Globus pallidus (tissue), 1 donor: Measurements from ENCODE around the gene TSPAN31.
"Not testable (repeated sequence)": the region's sequence is repeated elsewhere in the genome, so short reads cannot be mapped to it uniquely, and the experiment has no call there.

Source experiments
- DNase-seq: peaks from one replicate; pipeline ENCODE4 v3.0.0-alpha.2; 2015; ENCODE audit warnings: low spot score

TSPAN31 gene

GRCh38 chr12:57744777-57745484, at the start of gene TSPAN31:
TSPAN31 (plus strand) TSS chr12:57745039; CDS start chr12:57745155, 116 bp downstream.
- peak; percentile 98 for DNase-seq

DNA sequence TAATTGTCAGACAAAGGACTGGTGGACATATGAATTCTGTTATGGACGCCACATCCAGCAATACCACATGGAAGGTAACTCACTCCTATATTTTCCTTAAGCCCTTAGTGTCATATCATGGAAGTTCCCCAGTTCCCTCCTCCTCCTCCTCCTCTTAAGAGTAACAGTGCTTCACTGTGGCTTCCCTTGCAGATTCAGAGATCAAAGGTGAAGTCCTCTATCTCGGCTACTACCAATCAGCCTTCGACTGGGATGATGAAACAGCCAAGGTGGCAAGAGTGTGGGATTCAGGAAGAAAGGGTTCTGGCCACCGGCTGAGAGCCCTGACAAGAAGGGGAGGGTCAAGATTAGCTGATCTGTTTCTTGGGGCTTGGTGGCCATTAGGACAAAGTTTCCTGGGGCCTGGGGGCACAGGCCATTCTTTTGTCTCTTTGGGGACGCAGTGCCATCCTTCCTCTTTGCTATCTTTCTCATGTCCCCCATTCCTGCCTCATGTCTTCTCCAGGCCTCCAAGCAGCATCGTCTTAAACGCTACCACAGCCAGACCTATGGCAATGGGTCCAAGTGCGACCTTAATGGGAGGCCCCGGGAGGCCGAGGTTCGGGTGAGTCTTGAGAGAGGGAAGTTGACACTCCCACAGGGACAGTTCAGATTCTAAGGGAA, 48.9 kb upstream of the TSPAN31 start:
- no peak for DNase-seq

- DNase-seq = no peak
These were observed 47.8 kb upstream of the TSPAN31 start for GRCh38 chr12:57697076-57697475.

DNA sequence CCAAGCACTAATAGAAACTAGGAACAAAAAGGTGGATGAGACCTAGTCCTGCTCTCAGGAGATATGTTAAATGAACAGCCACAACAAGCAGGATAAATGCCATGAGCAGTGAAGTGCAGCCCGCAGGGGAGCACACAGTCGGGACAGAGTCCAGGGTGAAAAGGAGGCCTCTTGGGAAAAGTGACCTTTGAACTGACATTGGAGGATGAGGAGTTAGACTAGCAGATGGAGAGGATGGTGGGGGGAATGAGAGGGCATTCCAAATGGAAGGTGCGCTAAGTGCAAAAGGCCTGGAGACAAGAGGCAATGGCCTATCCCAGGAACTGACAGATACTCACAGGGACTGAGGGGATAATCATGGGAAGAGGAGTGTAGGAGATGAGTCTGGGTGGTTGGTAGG, 46.4 kb upstream of the TSPAN31 start:
- no peak for DNase-seq

GRCh38 chr12:57700317-57700716, 44.5 kb upstream of the TSPAN31 start:
- DNase-seq = no peak

DNA sequence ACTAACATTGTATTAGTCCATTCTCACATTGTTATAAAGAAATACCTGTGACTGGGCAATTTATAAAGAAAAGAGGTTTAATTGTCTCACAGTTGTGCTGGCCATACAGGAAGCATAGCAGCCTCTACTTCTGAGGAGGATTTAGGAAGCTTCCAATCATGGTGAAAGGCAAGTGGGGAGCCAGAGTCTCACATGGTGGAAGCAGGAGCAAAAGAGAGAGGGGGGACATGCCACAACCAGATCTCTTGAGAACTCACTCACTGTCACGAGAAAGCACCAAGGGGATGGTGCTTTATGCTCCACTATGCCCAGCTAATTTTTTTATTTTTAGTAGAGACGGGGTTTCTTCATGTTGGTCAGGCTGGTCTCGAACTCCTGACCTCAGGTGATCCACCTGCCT, 37.6 kb upstream of the TSPAN31 start:
- no peak for DNase-seq

DNA sequence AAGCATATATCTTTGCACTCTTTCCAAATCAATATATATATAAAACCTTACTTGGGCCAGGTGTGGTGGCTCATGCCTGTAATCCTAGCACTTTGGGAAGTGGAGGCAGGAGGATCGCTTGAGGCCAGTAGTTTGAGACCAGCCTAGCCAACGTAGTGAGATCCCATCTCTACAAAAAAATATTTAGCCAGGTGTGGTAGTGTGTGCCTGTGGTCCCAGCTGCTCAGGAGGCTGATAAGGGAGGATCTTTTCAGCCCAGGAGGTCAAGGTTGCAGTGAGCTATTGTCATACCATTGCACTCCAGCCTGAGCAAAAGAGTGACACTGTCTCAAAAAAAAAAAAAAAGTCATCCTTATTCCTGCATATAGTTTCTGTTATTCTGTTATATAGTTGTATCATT, 36.5 kb upstream of the TSPAN31 start:
- no peak for DNase-seq

GRCh38 chr12:57712701-57713100, 32.1 kb upstream of the TSPAN31 start:
- DNase-seq = peak; percentile 50

DNA sequence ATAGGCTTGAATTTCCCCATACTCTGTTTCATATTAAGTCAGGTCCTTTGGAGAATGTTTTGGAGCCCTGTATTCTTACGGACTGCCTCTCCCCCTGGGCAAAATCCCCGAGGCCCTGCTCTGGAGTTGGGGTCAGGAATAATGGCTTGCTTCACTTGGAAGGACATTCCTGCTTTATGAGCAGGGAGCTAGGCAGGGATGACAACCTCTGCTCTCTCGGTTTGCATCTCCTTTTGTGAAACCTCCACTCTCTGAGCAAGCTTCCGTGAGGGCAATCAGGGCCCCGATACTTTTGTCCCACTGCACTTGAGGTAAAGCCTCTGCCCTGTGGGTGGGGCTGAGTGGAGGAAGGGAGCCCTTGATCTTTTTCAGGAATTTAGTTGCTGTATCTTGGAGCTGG, 31.6 kb upstream of the TSPAN31 start:
- DNase-seq = no peak

- not testable (repeated sequence) for DNase-seq
These were observed 29.6 kb upstream of the TSPAN31 start for GRCh38 chr12:57715036-57715748.

DNA sequence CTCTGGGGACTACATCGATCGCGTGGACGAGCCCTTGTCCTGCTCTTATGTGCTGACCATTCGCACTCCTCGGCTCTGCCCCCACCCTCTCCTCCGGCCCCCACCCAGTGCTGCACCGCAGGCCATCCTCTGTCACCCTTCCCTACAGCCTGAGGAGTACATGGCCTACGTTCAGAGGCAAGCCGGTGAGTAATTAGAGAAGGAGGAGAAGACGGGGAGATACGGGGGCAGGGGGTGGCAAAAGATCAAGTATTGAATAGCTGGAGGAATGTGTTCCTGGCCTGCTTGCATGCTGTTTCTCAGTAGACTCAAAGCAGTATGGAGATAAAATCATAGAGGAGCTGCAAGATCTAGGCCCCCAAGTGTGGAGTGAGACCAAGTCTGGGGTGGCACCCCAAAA, 29.1 kb upstream of the TSPAN31 start:
- DNase-seq = no peak

- no peak for DNase-seq
These were observed 28.5 kb upstream of the TSPAN31 start for GRCh38 chr12:57716305-57716704.

DNA sequence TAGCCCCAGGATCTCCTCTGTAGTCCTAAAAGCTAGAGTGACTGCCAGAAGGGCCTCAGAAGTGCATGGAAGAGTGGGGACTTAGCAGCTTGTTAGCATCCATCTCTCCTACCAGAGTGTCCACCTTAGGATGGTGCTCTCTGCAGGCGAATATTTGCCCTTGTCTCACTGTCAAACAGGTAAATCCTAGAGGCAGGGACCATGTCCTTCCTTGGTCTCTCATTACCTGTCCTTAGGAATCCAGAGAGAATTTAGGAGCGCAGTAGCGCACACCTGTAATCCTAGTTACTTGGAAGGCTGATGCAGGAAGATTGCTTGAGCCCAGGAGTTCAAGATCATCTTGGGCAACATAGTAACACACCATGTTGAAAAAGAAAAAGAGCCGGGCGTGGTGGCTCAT, 27.7 kb upstream of the TSPAN31 start:
- no peak for DNase-seq

DNA sequence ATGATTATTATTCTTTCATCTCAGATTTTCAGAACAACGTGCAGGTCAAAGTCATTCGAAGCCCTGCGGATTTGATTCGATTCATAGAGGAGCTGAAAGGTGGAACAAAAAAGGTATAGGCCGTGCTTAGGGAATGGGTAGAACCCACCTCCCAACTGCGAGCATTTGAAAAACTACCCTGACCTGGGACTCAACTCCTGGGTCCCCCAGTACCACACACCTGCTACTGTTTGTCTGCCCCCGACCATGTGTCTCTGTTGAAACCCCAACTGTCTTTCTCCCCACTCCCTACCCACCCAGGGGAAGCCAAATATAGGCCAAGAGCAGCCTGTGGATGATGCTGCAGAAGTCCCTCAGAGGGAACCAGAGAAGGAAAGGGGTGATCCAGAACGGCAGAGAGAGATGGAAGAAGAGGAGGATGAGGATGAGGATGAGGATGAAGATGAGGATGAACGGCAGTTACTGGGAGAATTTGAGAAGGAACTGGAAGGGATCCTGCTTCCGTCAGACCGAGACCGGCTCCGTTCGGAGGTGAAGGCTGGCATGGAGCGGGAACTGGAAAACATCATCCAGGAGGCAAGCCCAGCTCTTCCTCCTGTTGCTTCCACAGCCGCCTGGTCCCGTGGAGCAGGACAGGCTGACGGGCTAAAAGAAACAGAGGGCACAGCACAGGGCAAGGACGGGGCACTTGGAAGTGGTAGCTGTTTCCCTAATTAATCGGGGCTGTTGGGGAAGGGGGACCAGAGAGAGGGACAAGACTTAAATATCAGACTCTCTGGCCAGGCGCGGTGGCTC, 26.8 kb upstream of the TSPAN31 start:
- DNase-seq = no peak

- DNase-seq = no peak
These were observed 26.0 kb upstream of the TSPAN31 start for GRCh38 chr12:57718641-57719528.

DNA sequence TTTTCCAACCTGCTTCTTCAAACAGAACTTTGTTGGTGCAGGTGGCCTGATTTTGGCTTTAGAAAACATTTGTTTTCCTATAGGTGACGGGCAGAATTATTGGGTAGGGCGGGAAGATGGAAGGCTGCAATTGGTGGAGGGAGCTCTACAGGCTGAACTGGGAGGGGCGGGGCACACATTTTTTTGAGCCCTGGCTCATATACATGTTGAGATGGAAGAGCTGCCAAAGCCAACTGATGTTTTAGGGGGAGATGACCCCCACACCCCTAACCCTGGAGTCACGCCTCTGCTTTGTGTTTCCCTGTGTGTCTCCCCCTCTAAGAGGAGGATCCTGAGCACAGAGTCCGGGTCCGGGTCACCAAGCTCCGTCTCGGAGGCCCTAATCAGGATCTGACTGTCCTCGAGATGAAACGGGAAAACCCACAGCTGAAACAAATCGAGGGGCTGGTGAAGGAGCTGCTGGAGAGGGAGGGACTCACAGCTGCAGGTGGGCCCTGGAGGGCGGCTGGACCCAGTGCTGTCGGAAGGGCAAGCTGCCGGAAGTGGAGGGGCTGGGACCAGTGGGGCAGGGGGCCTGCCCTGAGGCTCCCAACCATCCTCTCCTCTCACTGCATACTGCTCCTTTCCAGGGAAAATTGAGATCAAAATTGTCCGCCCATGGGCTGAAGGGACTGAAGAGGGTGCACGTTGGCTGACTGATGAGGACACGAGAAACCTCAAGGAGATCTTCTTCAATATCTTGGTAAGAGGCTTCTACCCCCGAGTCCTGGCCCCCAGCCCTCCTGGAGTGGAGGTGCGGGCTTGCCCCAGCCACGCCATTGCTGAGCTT, 24.8 kb upstream of the TSPAN31 start:
- no peak for DNase-seq

GRCh38 chr12:57720606-57721595, 23.9 kb upstream of the TSPAN31 start:
- DNase-seq = no peak

DNA sequence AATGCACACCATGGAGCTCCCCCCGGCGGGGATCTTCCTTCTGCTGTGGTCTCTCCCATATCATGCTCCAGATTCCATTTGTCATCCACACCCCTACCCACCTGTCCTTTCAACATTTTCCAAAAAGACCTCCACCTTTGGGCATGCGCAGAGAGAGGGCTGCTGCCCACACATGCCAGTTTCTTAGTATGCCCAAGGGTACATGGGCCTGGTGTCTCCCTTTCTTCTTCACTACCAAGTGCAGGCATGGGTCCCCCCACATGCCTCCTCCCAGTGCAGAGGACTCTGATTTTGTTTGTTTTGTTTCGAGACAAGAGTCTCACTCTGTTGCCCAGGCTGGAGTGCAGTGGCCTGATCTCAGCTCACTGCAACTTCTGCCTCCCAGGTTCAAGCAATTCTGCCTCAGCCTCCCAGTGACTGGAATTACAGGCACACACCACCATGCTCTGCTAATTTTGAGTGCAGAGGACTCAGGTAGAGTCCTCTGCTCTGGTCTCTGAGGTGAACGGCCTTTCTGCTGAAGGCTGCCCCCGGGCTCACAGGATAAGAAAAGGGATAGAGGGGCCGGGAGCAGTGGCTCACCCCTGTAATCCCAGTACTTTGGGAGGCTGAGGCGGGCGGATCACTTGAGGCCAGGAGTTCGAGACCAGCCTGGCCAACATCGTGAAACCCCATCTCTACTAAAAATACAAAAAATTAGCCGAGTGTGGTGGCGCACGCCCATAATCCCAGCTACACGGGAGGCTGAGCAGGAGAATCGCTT, 22.8 kb upstream of the TSPAN31 start:
- not testable (repeated sequence) for DNase-seq
